K562 (cell line): ENCODE data around the gene CTSS.
"Not testable (repeated sequence)": the region's sequence is repeated elsewhere in the genome, so short reads cannot be mapped to it uniquely, and the experiment has no call there.

ENCODE experiments used
- E2F4 ChIP-seq: sonication (generic); formaldehyde crosslinking; IDR thresholded peaks from 2 replicates; pipeline ENCODE4 v1.8.0; 2022; ENCODE audit warnings: mild to moderate bottlenecking, low read depth, missing genetic modification reagents
- MAFG ChIP-seq: fragments of 450-650 bp; conservative IDR thresholded peaks from 2 replicates; pipeline ENCODE4 v1.6.1; 2016; ENCODE audit warnings: missing genetic modification characterization, missing compliant biosample characterization
- MCM3 ChIP-seq: fragments of 450-650 bp; IDR thresholded peaks from 2 replicates; pipeline ENCODE4 v1.6.1; 2016
- MYC ChIP-seq, 2 experiments: fragments of 250-450 bp in 1 of 2; sonication (Bioruptor Pico) in 1 of 2; IDR thresholded peaks; 2 replicates each; pipeline versions ENCODE4 v1.5.1 to v1.6.1; 2012 to 2021; ENCODE audit warnings: low read depth in 2 of 2, borderline replicate concordance in 1 of 2, improper control_type of control experiment in 1 of 2, low read length in 1 of 2, mild to moderate bottlenecking in 1 of 2, moderate library complexity in 1 of 2
- RFX1 ChIP-seq: fragments of 450-650 bp; IDR thresholded peaks from 2 replicates; pipeline ENCODE4 v1.6.1; 2016; ENCODE audit warnings: mild to moderate bottlenecking, moderate library complexity
- ZNF766 ChIP-seq: fragments of 200-800 bp; sonication (Bioruptor generic); conservative IDR thresholded peaks from 2 replicates; pipeline ENCODE4 v1.6.1; 2016; ENCODE audit warnings: missing genetic modification characterization, missing compliant biosample characterization
- ZNF830 ChIP-seq: fragments of 250-450 bp; sonication (Bioruptor Pico); IDR thresholded peaks from 2 replicates; pipeline ENCODE4 v1.5.0; 2021; ENCODE audit warnings: mild to moderate bottlenecking

DNA sequence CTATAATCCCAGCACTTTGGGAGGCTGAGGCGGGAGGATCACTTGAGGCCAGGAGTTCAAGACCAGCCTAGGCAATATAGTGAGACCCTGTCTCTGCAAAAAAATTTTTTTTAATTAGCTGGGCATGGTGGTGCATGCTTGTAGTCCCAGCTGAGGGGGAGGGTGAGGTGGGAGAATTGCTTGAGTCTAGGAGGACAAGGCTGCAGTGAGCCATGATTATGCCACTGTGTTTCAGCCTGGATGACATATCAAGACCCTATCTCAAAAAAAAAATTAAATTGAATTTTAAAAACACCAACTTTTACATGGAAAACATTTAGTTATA lies 361 bp upstream of the CTSS start:
- not testable (repeated sequence) for TF ChIP-seq MAFG (tag); E2F4 (CRISPR knock-in tag); MCM3; RFX1; ZNF766 (CRISPR knock-in tag); MYC (IDR thresholded peaks at IDR 0.05; ENCODE audit: low read depth, low read length); MYC (CRISPR knock-in tag; IDR thresholded peaks at IDR 0.05; ENCODE audit: borderline replicate concordance, low read depth); ZNF830 (CRISPR knock-in tag)
